GM18505 (cell line): Measurements from ENCODE around the gene SELP.

Source experiments
- ATAC-seq: cut with Tn5 transposase; IDR thresholded peaks from one replicate; pipeline ENCODE4 v1.9.1; 2021; ENCODE audit not compliant: unreplicated experiment
- POLR2A ChIP-seq: IDR thresholded peaks from 4 replicates; pipeline ENCODE4 v1.6.1; 2011; ENCODE audit warnings: borderline replicate concordance; ENCODE audit not compliant: insufficient read depth, insufficient read length; ENCODE audit errors: extremely low read depth

Gene SELP

DNA sequence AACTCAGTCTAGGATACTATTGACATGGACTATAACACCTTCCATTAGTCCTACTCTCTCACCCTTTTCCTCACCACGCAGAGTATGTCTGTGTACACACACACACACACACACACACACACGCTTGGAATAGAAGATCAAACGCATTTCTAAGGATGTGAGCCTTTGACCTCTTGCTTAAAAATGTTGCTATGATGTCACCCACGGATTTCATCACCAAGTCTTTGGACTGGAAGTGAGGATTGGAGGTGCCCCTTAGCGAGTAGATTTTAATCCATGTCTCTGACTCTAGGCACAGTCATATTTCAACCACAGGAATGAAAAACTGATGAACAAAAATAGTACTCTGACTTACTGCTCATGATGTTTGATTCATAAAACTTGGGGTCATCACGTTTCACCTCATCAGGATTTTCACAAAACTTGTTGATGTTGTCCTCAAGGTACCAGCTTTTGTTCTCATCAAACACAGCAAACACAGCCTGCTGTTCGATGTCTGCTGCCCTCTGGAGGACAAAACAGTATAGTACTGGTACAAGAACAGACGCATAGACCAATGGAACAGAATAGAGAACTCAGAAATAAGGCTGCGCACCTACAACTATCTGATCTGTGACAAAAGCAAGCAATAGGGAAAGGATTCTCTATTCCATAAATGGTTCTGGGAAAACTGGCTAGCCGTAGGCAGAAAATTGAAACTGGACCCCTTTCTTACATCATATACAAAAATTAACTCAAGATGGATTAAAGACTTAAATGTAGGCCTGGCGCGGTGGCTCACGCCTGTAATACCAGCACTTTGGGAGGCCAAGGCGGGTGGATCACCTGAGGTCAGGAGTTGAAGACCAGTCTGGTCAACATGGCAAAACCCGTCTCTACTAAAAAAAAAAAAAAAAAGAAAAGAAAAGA is 83.6 kb downstream of the SELP start:
- TF ChIP-seq POLR2A: no peak
- ATAC-seq: no peak

DNA sequence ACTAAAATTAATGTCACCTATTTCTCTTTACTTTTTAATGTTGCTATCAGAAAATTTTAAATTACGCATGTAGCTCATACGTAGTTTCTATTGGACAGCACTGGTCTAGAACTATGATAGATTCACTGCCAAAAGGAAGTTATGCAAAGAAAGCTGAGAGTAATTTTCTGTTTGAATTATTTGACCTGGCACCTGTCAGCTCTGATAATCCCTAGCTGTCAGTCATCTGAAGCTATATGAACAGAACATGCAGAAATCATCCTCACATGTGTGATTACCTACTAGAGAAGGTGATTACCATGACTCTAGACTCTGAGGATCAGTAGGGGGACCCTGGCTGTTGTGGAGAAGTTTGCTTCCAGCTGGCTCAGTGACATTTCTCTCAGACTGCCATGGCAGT is 84.5 kb downstream of the SELP start:
- no peak for TF ChIP-seq POLR2A
- no peak for ATAC-seq

DNA sequence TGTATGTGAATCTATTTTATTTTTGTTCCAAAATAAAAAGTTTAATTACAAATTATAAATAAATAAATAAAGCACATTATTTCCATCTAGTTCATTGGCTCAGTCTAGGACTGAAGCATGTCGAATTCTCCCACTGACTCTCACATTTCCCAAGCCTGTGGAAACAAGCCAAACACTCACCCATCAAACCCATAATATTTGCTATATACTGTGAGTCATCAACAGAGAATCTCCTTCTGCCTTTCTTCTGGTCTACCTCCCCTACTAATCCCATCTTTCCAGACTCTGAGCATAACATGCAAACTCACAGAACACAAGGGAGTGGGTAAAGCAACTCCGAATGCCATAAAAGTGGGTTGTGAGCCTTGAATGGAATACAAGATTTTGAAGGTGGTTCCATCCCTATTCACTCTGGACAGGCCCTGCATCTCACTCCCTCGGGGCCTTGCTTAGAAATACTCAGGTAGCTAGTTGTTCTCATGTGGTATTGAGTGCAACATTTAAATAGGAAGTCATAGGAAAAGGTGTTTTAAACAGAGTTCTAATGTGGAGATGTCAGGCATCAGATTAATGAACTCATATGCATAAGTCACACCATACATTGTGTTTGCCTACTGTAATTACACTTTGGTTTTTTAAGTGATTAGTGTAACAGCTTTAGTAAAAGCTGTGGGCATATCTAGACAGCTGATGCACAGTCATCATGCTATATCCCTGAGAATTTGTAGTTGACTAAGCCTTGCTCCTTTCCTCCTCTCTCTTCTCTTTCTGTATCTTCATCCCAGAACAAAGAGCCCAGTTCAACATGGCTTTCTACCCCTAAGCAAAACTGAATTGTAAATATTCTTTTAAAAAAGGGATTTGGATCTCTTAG is 90.7 kb downstream of the SELP start:
- TF ChIP-seq POLR2A: no peak
- ATAC-seq: no peak
